ENCODE data around the gene KCNN1.

DNA sequence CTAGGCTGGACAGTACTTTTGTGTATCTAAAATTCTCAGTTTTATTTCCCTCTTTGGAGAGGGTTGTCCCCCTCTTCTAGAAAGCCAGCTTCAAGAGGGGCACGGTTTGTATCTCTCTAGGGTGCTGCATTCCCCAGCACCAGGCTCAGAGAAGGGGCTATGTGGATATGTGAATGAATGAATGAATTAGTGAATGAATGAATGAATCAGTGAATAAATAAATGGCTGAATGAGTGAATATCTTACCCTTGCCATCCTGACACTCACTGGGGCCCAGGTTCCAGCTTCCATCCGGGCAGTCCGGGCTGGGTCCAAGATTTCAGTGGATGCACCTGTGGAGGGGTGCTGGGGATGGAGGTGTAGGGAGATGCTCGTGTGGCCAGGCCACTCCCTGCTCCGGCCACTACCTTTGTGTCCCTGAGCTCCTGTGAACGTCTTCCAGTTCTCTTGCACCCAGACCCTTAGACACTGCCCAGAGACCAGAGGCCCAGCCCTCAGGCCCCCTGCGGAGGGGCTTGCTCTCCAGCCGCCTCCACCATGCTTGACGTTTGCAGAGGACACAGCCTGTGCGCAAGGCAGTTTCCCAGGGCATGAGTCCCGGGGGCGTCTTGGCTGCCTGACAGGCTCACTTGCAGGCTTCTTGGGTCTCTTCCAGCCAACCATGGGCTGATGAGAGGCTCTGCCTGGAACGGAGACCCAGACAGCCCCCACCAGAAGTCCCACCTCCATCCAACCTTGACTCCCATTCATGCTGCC is 2.8 kb upstream of the KCNN1 start:
- TF ChIP-seq POLR2AphosphoS5 (IDR thresholded peaks at IDR 0.05; ENCODE audit: low read depth) (no peak), REST (IDR thresholded peaks at IDR 0.05; ENCODE audit: insufficient replicate concordance, low read depth) (no peak)
- TF ChIP-seq, protein P1, sequence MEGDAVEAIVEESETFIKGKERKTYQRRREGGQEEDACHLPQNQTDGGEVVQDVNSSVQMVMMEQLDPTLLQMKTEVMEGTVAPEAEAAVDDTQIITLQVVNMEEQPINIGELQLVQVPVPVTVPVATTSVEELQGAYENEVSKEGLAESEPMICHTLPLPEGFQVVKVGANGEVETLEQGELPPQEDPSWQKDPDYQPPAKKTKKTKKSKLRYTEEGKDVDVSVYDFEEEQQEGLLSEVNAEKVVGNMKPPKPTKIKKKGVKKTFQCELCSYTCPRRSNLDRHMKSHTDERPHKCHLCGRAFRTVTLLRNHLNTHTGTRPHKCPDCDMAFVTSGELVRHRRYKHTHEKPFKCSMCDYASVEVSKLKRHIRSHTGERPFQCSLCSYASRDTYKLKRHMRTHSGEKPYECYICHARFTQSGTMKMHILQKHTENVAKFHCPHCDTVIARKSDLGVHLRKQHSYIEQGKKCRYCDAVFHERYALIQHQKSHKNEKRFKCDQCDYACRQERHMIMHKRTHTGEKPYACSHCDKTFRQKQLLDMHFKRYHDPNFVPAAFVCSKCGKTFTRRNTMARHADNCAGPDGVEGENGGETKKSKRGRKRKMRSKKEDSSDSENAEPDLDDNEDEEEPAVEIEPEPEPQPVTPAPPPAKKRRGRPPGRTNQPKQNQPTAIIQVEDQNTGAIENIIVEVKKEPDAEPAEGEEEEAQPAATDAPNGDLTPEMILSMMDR (IDR thresholded peaks at IDR 0.05; ENCODE audit: insufficient read depth, low read length): no peak
